Measurements from ENCODE around the gene RPP25L.
"Not testable (repeated sequence)": the region's sequence is repeated elsewhere in the genome, so short reads cannot be mapped to it uniquely, and the experiment has no call there.

Gene RPP25L, protein sequence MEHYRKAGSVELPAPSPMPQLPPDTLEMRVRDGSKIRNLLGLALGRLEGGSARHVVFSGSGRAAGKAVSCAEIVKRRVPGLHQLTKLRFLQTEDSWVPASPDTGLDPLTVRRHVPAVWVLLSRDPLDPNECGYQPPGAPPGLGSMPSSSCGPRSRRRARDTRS

DNA sequence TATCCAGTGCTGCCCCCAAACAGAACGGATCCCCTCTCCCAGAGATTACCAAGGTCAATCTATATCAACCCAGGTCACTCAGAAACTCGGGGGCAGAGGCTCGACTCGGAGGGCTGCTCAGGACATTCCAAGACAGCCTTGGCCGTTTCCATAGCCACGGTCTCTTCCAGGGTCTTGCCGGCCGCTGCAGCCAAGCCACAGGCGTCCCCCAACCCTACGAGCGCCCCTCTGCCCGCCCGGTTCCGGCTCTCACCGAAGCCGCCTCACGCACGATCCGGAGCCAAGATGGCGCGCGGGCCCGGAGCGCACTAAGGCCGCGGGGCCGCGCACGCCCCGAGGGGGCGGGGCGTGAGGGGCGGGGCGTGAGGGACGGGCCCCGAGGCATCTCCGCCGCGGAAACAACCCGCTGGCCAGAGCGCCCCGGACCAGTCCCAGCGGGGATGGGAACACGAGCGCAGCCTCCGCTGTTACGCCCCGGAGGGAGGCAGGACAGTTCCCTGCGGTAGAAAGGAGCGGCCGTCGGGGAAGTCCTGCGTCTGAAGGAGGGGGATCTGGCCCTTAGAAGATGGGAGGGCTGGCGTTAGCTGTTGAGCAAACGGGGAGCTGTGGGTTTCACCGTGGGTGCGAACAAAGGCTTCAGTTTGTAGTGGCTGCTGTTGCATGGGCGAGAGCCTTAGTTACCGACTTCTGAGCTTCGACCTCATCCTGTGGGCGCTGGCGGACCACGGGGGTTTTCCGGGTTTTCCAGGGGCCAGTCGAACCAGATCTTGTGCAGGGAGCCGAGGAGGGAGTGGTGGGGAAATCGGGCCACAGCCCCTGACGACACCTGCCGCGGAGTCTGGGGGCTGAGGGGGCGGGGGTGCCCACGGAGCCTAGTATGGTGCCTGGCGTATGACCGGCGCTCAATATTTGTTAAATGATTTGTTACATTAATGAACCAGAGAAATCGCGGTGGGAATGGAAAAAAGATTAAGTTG, at the start of gene RPP25L:
Gene RPP25L, minus strand, starts transcription at position 287 of the 977 bp plus-strand sequence. CDS start 801 bp downstream, outside the sequence.
- DNase-seq: peak; percentile 85

DNA sequence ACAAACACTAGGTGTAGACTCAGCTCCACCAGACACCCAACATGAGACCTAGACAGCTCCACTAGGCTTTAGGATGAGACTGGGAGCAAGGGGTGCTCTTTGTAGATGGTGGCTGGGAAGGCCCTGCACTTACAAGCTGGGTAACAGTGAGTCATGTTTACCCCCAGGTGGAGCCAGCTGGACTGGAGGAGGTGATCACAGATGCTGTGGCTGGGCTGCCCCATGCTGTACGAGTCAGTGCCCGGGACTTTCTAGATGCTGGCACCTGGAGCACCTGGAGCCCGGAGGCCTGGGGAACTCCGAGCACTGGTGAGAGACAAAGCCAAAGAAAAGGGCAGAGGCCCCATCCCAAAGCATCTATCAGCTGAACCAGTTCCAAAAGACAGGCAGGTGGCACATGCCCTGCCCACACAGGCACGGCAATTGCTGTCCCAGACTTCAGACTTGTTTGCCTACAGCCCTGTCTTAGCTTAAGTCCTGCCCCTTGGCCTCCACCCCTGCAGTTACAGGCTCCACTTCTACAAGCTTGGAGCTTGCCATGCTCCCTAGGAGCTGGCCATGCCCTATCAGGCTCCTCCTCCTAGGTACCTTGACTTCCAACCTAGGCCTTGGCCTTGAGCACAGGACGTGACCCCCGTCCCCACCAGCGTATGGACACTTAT, 47.8 kb upstream of the RPP25L start:
- DNase-seq: no peak

DNA sequence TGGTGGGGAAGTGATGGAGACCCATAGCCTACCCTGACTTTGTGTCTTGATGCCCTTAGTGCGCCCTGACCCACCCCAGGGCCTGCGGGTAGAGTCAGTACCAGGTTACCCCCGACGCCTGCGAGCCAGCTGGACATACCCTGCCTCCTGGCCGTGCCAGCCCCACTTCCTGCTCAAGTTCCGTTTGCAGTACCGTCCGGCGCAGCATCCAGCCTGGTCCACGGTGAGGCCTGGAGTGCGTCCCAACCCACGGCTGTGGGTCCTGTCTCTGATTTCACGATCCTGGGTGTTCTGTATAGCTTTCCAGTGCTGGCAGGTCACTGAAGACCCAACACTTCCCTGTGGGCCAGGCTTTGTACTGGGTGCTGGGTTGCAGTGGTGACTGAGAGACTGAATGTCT, 46.6 kb upstream of the RPP25L start:
- no peak for DNase-seq

DNA sequence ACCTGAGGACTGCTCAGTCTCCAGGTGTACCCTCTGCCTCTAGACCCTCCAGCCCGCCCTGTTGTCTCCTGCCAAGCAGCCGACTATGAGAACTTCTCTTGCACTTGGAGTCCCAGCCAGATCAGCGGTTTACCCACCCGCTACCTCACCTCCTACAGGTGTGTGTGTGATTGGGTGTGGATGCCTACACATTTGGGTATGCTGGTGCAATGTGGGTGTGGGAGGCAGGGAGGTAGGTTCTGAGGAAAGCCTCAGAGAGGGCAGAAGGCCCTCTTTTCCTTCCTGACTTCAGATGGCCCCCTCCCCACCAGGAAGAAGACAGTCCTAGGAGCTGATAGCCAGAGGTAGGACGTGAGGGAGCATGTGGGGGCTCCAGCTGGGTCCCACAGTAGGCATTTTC, 45.1 kb upstream of the RPP25L start:
- DNase-seq: no peak

DNA sequence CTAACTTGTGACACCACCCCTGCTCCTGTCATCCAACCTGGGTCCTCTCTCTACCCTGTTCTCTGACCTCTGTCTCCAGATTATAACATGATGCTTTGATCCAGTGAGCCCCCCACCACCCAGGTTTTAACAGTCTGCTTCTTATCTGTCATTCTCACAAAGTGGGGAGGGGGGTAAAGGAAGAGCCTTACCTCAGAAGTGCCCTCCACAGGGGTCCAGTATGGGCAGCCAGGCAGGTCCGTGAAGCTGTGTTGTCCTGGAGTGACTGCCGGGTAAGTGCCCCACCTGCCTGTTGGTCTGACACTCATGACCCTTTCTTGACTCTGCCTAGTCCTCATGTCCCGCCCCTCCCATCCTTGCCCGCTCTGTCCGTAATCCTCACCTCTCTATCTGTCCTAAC, 43.5 kb upstream of the RPP25L start:
- DNase-seq: no peak

DNA sequence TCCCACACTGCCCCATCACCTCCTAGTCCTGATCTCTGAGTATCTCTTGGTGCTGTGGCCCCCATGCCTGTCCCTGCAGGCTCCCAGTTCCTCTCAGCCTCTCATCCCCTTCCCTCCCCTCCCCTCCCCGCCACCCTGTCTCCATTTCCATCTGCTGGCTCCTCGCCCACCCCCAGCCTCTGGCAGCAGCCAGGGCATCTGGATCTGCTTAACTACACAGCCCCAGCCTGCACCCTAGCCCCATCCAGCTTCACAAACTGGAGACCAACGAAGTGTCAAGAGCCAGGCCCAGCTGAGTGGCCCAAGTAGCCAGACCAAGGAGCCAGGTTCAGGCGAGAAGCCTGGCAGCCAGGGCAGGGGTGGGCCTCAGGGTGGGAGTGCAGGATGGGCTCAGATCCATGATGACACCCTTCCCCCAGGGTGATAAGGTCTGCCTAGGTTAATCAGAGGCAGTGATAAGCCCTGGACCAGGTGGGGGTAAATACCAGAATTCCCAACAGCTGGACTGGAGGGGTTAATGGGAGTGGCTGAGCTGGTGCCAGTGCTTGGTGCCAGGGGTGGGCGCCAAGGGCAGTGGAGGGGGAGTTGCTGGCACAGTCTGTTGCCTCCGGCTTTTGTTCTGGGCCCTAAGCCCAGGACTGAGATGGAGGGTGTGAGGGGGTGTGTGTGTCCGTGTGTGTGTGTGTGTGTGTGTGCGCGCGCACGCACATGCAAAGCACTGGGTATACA, 42.6 kb upstream of the RPP25L start:
- DNase-seq: peak; percentile 90

DNA sequence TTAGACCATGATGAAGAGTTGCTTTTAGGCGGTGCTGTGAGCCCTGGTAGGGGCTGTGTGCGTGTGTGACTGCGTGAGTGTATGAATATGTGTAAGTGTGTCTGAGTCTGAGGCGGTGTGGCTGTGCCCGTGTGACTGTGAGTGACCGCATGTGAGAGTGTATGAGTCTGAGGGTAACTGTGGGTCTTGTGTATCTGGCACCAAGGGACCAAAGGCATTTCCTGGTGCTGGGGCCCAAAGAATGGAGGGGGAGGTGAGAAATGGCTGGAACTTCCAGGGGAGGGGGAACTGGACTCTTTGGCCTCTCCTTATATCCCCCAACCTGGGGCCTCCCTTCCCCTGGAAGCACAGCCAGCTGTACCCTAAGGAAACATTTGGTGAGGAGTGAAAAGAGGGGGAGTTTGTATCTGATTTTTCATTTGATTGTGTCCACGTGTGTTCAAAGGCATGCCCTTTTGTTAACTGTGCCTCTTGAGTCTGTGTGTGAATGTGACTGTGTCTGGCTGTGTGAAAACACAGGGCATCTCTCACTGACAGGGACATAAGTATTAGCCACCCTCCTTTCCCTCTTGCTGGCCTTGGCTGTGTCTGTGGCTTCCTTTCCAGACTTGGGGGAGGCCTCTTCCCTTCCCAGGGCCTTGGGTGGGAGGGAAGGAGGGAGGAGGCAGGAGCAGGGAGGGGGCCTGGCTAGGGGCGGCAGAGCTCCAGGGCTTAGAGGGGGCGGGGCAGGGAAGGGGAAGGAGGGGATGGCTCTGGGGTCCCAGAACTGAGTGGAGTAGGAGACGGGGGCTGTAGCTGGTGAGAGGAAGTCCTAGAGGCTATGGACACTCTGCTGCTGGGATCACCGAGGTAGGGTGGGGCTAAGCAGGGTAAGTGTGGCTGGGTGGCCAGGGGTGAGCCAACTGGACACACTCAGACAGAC, 41.5 kb upstream of the RPP25L start:
- DNase-seq: peak; percentile 88

DNA sequence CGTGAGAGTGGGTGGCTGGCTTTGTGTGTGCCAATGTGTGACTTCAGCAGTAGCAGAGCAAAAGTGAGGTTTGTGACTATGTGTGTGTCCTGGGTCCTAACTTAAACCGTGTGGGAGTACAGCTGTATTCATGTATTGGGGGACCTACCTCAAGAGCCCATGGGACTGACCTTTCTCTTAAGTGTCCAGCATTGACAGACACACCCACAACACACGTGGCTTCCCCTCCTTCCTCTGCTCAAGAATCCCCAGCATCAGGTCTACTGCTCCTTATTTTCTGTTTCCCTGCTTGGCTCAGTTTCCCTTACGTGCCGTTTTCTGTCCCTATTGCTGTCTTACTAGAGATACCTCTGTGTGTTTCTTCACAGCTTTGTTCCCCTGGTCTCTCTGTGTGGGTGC, 40.7 kb upstream of the RPP25L start:
- no peak for DNase-seq

DNA sequence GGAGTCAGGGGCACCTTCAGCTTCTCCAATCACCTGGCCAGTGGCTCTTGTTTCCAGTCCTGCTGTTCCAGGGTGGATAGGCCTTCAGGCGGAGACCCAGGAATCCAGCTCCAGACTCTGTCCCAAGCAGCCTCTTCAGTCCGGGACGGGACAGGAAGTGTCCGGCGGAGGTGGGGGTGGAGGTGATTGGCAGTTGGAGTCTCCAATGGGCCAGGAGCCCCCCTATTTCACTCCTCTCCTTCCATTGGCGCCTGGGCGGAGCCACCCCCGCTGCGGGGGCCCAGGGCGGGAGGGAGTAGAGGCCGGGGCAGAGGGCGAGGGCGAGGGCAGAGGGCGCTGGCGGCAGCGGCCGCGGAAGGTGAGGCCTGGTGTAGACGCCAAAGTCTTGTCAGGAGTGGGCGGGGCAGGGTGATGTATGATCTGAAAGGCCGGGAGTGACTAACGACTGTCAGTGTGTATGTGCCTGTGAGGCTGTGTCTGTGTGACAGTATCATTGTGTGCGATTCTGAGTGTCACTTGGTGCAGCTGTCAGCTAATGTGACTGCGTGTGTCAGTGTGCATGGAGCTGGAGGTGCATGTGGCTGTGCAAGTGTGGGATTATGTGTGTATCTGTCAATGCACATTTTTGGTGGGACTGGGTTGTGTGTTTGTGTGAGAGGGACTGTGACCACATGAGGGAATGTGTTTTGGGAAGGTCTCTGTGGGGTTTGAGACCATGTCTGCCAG, 40.1 kb upstream of the RPP25L start, which contains the start of gene IL11RA:
Gene IL11RA, plus strand, starts transcription at position 310 of the 726 bp plus-strand sequence. CDS start 3,033 bp downstream, outside the sequence.
- peak; percentile 65 for DNase-seq

DNA sequence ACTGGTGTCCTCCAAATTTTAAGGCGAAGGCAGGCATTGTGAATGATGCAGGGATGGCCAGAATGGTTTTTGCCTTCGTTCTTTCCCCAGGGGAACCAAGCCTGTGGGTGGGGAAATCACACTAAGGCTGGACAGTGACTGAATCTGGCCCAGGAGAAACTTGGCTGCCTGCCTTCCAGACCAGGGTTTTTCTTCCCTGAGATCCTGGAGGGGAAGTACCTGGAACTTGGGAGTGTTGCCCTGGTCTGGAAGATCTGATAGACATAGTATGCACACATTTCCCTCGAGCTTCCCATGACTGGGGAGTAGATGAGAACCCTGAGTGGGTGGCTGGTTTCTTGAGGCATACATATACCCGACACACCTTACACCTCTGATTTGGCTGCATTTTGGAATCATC, 39.4 kb upstream of the RPP25L start:
- no peak for DNase-seq

DNA sequence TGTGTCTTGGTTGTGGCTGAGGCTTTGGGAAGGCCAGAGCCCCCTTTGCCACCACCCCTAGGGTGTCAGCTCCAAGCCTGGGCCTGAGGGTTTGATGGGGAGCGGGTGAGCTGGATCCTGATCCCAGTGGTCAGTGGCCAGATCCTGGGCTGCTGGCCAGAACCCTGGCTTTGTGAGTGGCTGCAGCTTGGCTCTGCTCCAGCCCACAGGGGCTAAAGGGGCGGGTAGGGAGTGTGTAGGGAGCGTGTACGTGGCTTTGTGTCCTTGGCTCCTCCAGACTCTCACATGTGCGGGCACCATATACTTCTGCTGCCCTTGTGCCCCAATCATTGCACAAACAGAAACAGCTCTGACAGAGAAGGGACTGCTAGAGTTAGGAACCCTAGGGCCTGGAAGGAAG, 38.9 kb upstream of the RPP25L start:
- DNase-seq: no peak

DNA sequence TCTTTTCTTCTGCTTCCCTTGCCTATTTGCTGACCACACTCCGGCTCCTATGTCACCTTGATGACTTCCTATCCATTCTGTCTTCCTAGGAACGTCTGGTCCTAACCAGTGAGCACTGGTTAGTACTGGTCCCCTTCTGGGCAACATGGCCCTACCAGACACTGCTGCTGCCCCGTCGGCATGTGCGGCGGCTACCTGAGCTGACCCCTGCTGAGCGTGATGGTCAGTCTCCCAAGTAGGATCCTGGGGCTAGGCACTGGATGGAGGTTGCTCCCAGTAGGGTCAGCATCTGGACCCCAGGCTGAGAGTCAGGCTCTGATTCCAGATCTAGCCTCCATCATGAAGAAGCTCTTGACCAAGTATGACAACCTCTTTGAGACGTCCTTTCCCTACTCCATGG, 36.8 kb upstream of the RPP25L start:
- DNase-seq: no peak

DNA sequence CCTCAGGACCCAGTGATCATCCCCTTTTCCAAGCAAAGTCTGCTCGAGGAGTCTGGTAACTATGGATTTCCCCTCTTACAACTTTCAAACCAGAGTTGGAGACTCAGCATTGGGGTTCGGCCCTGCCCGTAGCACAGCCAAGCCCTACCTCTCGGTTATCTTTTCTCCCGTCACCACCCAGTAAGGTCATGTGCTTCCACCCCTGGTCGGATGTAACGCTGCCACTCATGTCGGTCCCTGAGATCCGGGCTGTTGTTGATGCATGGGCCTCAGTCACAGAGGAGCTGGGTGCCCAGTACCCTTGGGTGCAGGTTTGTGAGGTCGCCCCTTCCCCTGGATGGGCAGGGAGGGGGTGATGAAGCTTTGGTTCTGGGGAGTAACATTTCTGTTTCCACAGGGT, 35.8 kb upstream of the RPP25L start:
- DNase-seq: no peak

DNA sequence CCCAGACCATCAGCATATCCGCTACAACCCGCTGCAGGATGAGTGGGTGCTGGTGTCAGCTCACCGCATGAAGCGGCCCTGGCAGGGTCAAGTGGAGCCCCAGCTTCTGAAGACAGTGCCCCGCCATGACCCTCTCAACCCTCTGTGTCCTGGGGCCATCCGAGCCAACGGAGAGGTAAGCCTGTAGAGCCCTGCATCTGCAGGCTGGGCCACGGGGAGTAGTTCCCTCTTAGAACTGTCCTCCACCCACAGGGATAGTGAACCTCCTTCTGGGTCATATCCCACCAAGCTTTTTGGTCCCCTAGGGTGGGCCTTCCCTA, 35.1 kb upstream of the RPP25L start:
- DNase-seq: no peak

DNA sequence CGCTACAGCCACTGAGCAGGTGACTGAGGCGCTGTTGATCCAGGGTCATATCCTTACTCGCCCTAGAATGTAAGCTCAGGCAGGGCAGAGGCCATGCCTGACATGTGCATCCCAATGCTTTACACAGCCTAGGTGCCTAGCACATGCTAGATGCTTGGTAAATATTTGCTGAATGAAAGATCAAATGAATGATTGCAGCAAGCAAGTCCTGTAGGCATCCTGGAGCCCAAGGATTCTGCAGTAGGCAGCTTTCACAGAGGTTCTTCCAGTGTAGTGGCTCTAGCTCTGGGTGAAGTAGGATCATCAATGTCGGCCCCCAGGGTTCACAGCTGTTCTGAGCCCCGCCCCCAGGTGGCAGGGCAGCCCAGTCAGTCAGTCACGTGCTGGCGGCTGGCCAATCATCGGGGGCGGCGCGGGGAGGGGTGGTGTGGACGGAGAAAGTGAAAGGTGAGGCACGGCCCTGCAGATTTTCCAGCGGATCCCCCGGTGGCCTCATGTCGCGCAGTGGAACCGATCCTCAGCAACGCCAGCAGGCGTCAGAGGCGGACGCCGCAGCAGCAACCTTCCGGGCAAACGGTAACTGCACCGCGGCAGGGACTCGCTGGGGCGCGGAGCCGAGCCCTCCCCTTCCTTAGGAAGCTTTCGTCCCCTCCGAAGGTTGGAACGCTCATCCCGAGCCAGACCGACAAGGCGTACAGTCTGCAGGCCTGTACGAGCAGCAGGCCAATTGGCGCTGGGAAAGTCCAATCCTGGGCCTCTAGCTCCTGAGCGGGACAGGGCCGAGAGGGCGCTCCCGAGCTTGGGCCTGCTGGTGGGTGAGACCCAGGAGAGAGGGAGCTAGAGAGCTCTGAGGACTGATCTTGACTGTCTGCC, 34.5 kb upstream of the RPP25L start, which contains the start of gene GALT:
Gene GALT, plus strand, starts transcription at position 465 of the 873 bp plus-strand sequence. Its CDS starts 30 bp downstream, at position 495.
- DNase-seq: peak; percentile 94

DNA sequence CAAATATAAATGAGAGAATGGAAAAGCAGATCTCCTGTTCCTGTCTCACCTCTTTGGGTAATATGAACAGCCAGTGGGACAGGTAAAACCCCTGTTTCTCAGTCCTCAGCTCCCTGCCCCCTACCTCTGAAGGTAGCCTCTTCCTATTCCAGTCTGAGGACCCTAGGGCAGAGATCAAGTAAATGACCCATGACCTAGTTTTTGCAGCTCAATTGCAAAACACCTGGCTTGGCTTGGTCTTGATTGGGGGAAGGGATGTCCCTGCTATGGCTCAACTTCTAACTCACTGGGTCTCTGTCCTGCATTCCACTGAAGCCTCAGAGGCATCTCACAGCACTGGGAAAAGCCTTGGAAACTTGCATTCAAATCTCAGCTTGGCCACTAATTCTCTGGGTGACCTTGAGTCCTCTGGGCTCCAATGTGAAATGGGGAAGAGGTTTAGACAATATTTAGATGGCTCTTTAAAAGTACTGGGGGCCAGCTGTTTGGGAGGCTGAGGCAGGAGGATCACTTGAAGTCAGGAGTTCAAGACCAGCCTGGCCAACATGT, 32.9 kb upstream of the RPP25L start:
- DNase-seq: no peak

DNA sequence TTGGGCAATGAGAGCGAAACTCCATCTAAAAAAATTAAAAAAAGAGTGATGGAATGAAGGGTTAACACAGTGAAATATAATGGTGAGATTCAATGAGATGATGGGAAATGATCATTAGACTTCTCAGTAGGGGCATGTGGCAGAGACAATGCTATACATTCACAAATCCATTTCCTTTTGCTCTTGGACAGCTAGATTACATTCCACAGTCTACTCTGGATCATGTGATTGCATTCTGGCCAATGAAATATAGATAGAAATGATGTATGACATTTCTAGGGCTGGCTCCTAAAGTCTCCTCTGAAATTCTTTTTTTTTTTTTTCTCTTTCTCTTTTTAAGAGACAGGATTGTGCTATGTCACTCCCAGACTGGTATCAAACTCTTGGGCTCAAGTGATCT, 30.8 kb upstream of the RPP25L start:
- DNase-seq: no peak

DNA sequence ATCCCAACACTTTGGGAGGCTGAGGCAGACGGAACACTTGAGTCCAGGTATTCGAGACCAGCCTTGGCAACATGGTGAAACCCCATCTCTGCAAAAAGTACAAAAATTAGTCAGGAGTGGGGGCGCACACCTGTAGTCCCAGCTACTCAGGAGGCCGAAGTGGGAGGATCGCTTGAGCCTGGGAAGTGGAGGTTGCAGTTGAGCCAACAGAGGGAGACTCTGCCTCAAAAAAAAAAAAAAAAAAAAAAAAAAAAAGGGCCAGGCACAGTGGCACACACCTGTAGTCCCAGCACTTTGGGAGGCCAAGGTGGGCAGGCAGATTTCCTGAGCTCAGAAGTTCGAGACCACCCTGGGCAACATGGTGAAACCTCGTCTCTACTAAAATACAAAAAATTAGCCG, 27.4 kb upstream of the RPP25L start:
- DNase-seq: not testable (repeated sequence)

DNA sequence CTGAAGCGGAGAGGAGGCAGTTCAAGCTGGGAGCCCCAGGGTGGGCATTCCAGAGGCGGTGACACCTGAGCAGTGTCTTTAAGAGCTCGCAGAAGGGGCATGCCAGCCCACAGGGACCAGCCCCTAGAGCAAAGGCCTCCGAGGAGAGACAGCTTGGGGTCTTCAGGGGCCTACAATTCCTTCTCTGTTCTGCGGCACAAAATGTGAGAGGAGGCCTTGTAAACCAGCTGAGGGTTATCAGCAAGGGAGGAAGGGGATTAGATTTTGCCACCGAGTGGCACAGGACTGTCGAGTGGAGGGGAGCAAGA, 26.2 kb upstream of the RPP25L start:
- no peak for DNase-seq
